Renal pelvis (tissue), 4 donors: Measurements from ENCODE around the gene ZNF385A. TPM values are rescaled to one million over a fixed set of nuclear protein-coding genes. Genes with fewer than 3 reads are reported as not detected.
"Not testable (repeated sequence)": the region's sequence is repeated elsewhere in the genome, so short reads cannot be mapped to it uniquely, and the experiment has no call there.

Experiments
- DNase-seq: peaks from one replicate; pipeline ENCODE4 v3.0.0-alpha.2; 2013
- polyA plus RNA-seq, 3 donors: library from polyadenylated mRNA; unstranded; fragments of 120-200 nt; gene quantifications; one replicate each; pipeline ENCODE4 v1.2.1, GENCODE V29; 2013; ENCODE audit not compliant: insufficient read length in 3 of 3

ZNF385A gene
- polyA plus RNA-seq, 3 donors: 11.9 to 14.6 (median 13.0) TPM

DNA sequence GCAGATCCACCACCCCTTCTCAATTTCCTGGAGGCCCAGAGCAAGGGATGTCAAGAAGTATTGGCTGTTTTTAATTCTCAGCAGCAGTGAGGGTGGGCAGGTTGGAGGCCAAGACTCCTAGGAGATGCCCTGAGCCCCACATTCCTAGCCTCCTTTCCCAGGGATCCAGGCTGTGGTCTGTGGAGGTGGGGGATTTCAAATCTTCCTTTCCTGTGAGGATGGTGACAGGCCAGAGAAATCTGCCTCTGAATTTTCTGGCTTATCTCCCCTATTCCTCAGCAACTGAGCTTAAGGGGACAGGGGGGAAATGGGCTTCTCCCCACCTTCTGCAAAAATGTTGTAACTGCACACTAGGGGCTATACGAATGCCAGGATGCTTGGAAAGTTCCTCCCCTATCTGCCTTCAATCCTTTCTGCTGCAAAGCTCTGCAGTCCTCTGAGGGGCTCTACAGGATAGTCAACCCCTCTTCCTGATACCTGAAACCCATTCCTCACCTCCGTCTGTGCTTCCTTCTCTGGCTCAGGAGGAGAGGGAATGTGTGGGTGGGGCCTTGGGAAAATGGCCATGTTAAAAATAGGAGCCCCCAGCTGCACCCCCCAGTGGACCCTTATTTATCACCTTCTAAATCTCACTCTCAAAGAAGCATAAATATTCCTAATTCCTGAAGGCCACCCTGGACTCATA lies 26.9 kb downstream of the ZNF385A start:
- DNase-seq: no peak

DNA sequence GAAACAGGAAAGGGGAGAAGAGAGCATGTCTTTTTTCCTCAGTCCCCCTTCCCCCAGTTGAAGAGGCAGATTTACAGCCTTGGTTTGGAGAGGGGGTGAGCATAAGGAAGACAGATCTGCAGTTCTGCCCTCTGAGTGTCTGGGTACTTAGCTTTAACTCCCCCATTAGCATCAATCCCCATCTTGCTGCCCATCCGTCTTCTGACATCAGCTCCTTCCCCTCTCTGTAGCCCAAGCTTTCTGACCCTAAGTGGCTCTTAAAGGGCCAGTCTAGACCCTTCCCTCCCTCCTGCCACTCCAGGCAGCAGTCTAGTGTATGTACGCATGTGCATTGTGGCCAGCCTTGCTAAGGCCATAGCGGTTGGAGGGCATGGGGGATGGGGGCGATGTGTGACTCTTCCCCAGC lies 27.6 kb downstream of the ZNF385A start:
- DNase-seq: no peak

DNA sequence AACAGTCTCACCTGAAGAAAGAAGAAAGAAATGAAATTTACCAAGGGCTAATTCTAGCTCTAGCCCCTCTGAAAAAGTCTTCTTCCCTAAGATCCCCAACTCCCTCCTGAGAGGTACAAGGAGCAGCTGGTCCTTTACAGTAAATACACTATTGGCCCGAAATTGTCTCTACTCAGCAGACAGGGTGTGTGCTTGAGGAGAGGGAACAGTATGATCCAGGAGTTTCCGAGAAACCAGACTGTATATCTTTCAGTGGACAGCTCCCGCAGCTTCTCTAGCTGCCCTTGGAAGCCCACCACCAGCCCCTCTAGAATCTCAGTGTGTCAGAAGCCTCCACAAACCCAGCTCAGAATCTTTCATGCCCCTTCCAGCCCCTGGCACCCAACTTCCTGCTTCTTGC lies 28.3 kb downstream of the ZNF385A start:
- DNase-seq: no peak

DNA sequence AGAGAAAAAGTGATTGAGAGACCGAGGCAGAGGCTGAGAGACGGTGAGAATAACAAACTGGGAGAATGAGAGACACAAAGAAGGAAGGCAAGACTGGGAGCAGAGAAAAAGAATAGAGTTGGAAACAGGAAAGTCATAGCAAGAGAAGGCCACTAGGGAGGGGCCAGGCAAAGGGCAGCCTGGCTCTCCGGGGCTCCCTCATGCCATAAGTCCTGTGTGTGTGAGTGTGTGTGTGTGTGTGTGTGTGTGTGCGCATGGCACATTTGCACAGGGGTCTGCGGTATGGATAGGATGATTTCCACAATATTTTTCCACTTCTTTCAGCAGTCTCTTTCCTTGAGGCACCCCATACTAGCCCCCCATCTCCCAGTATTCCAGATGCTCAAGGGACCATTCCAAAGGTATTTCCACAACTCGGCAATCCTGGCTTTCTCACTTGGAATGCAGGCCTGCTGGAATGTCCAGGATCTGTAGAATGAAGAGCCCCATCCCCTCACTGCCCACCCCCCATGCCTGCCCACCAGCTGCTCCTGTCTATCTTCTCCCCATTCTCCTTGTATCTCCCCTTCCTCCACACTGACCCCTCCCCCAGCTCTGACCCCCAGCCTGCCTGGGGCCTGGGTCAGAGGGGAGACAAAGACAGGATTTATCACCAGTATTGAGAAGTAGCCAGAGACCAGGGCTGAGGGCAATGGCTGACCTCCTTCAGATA lies 29.3 kb downstream of the ZNF385A start:
- no peak for DNase-seq

DNA sequence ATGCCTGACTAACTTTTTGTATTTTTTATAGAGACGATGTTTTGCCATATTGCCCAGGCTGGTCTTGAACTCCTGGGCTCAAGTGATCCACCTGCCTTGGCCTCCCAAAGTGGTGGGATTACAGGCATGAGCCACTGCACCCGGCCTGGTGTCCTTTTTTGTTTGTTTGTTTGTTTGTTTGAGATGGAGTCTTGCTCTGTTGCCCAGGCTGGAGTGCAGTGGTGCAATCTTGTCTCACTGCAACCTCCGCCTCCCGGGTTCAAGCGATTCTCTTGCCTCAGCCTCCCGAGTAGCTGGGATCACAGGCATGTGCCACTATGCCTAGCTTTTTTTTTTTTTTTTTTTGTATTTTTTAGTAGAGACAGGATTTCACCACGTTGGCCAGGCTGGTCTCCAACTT lies 30.3 kb downstream of the ZNF385A start:
- DNase-seq: not testable (repeated sequence)

DNA sequence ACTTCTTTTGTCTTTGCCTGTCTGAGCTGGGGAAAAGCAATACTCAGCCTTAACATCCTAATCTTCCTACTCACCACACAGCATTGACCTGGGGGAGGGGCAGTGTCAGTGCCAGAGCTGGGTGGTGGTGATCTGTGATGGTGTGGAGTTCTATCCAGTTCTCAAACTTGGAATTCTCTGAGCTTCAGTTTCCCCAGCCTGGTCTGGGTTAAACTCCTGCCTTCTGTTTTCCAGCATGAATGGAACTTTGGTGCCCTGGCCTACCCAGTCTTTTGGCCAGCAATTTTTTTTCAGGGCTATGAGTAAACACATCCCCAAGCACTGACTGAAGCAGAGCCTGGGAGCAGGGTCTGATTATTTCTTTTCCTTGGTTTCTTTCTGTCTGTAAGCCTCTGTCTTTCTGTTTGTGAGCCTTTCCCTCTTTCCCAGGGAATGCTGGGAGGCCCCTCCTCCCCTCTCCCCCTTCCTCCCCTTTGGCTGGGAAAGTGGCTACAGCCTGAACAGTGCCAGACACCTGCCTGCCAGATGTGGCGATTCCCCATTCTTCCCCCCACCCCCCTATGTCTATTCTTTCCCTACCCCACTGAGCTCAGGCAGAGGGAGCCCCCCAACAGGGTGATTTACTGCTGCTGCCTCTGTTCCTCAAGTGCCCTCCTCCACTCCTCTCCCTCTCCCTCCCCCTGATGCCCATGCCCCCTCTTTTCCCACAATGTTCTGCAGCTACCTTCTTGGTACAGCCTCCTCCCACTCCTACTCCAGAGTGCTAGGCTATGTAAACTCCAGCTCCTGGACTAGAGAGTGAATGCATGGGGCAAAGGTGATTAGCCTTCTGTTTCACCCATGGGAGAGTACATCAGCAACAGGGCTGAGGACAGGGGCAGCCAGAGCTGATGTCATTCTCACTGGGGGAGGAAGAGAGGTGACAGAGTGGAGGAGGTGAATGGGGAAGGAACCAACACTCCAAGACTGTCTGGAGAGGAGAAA lies 31.4 kb downstream of the ZNF385A start:
- no peak for DNase-seq

DNA sequence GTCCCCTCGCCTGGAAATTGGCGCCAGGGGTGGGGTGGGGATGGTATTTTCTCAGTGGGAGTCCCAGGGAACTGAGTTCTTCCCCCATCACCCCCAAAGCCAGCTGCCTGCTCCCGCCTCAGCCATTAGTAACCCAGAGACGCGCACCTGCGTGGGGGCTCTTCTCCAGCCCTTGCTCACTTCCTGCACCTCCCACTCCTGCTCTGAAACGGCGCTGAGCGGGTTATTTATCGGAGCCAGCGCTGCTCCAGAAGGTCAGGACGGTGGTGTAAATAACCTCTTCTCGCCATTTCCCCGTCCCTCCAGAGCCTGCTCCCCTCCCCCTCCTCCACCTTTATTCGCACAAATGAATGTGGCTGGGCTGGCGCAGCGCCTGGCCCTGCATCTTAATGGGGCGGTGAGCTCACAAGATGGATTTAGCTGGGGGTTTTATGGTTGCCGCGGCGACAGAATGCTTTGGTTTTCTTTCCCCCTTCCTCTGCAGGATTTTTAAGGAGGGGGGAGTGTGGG lies 32.5 kb downstream of the ZNF385A start:
- peak; percentile 93 for DNase-seq

DNA sequence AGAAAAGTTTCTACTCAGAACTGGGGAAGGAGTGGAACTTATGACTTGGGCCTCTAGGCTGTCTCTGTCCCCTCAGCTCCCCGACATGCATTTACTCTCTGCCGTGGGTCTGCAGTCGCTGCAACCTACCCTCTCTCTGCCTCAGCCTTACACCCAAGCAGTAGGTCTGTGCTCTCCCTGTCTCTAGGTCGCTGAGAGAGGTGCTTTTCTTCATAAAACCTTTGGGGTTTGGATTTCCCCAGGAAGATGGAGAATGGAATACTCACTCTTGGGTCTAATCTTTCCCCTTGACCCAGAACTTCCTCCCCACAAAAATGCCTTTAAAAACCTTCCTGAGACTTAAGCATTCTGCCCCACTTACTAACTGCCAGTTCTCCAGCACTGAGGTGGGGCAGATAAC lies 33.2 kb downstream of the ZNF385A start:
- DNase-seq: no peak

DNA sequence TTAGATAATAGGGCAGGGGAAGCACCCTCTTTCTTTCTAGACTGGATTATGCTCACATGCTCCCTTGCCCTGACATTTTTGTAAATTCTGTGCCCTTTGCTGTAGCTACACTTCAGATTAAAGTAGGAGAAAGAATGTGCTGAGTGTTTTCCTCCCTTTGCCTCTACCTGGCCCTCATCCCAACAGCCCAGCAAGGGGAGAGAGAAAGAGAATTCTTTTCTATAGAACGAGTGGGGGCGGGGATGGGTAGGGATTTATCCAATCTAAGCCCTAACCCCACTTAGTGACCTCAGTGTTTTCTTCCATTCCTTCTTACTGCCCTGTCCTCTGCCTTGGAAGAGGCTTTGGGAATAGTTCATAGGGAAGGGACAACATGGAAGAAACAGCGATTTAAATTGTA lies 33.8 kb downstream of the ZNF385A start:
- DNase-seq: no peak

DNA sequence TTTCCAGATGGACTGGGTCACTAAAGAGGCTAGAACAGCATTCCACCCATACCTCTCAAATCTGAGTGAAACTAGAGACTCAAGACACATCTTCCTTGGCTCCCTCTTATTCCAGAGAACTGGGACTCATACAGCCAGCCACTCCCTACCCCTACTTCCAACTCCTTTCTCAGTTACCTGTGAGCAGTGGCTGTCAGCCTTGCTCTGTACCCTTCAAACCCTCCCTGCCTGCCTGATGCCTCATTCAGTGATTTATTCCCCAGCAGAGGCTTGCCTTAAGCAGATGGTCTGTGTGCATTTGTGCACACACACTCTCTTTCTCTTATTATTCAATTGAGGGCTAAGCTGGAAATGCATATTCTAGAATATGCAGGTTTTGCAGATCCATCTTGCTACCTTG lies 34.9 kb downstream of the ZNF385A start:
- DNase-seq: no peak

DNA sequence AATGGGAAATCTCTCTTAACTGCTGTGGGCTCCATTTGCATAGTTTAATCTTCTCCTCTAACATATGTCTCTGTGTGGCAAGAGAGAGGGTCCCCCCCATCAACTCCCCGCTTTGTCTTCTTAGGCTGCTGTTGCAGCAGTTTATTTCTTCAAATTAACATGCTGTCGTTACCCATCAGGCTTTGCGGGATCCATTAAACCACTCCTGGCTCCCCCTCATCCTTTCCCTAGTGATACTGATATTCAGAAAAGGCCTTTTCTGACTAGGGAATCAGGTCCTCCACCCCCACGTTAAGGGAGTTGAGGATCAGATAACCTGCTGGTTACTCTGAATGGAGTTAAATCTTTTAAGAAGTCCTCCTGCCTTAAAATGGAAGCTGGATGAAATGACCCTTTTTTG lies 35.5 kb downstream of the ZNF385A start:
- no peak for DNase-seq

DNA sequence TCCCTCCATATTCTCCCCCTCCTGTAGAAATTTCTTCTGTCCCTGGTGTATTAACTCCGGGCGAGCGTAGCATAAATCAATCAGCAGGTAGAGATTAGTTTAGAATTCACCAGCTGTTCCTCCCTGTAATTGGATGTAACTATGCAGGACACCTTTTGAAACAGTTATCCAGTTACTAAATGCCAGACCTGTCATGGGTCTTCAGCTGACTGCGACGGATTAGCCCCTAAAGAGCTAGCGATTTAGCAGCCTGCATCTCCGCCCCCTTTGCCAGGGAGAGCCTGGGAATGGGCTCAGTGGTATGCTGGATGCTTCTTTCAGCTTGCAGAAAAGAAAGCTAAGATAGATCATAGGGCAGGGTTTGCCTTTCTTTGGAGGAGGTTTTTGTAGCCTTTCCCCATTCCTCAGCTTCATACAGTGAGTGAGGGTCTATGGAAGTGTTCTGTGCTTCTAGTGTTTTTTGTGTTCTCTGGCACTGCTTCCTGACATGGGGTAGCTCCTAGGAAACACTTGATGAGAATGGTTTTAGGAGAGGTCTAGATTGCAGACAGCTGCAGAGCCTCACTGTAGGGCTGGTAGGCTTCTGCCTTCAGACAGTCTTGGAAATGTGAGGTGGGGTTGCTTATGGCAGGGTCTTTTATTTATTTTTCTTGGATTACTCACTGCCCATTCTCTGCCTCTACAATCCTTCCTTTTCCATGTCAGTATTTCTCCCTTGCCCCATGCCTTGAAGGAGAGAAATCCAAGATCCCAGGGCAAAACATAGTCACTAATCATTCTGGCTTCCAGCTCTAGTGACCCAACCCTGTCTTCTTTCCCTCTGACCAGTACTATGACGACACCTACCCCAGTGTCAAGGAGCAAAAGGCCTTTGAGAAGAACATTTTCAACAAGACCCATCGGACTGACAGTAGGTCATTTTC lies 42.9 kb downstream of the ZNF385A start:
- DNase-seq: no peak

DNA sequence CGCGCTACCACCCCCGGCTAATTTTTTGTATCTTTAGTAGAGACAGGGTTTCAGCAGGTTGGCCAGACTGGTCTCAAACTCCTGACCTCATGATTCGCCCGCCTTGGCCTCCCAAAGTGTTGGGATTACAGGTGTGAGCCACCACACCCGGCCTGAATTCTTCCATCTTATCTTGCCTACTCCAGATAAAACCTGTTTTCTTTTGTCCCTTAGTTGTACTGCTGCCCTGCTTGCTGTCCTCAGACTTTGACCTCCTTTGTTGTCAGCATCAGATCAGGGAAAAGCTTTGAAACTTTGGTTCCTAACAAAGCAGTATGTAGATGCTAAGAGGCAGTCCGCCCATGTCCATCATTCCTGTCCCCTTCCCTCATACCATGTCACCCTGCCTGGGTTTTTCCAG lies 43.7 kb downstream of the ZNF385A start:
- no peak for DNase-seq

DNA sequence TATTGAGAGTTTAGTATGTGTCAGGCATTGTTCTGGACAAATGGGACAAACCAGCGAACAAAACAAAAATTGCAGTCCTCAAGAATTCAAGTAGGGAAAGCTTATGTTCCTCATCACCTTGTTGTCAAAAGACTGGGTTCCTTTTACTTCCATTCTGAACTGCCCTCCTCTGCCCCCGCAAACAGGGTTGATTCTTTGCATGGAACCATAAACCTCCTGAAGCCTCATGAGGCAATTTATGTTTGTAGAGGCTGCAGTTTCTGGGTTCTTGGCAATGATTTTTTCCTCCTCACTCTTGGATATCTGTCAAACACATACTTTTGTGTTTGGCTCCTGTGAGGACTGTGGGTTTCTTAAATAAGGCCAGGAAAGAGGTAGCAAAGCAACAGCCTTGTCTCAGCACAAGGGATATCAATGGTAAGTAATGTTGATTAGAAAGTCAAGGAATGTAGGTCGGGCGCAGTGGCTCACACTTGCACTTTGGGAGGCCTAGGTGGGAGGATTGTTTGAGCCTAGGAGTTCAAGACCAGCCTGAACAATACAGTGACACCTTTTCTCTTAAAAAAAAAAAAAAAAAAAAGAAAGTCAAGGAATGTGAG lies 45.7 kb downstream of the ZNF385A start:
- DNase-seq: no peak

DNA sequence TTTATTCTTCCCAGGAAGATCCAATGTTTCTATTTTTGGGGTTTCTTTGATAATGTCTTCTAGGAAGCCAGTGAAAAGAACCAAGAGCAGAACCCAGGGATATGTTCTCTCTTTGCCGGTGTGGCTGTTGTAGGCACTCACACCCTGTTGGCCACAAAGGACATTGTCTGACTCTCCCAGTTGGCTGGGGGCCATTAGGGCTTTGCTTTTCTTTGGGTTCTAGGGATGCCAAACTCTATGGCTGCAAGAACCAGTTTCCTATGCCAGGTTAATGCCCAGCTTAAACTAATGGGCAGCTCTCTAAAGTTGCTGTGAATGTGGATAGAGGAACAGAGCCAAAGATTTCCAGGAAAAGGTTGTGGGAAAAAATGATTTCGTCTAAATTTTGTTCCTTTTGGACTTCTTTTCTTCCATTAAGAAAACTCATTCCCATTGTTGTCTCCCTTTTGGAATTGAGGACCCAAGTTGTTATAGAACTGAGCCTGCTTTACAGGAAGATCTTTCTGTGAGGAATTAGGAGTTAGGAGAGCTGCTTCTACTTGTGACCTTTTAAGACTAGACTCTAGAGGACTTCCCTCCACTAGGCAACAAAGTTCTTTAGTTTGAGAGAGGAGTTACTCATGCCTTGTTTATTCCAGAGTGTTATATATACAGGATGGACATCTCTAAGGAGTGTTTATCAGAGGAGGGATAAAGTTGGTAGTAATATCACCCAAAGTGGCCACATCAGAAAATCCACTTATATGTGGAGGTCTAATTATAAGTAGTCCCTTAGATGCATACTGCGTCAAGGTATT lies 46.5 kb downstream of the ZNF385A start:
- no peak for DNase-seq

DNA sequence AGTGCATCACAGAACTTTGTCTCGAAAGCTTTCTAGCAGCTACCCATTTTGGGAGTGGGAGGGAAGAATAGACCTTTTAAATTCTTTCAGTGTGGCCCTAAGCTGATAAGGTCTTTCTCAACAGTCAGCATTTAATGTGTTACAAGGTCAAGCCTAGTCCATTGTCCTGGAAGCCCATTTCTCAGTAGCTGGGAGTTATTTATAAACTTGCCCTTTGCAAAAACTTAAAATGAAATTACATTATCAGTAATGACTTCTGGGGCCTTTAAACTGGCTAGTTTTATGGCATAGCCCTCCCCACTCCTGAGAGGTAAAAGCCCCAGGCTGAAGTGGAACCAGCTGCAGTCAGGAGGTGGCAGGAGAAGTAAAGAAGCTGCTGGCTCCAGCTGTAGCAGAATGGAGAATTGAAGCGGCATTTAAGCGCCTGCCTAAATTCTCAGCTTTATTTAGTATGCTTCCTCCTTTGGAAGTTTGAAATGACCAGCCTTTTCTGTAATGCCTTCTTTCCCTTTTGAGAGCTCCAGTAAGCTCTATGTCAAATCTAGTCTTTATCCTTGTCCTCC lies 47.2 kb downstream of the ZNF385A start:
- no peak for DNase-seq

DNA sequence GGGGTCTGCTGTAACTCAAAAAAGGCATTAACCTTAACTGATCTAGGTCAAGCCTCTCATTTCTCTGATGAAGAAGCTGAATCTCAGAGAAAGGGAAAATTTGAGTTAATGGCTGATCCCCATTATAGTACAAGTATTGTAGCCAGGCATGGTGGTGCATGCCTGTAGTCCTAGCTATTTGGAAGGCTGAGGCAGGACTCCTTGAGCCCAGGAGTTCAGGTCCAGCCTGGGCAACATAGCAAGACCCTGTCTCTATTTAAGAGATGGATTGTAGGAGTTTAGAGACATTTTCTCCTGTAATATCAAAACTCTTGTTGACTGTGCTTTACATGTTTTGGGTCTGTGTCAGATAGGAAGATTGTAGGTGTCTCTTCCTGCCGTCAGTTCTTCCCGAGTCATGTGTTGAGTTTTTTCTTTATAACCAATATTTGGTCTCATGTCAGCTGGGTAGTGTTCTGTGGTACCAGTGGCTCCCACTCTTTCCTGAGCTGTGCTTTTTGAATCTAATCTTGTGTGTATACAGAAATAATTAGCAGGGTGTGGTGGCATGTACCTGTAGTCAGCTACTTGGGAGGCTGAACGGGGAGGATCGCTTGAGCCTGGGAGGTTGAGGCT lies 51.0 kb downstream of the ZNF385A start:
- no peak for DNase-seq

DNA sequence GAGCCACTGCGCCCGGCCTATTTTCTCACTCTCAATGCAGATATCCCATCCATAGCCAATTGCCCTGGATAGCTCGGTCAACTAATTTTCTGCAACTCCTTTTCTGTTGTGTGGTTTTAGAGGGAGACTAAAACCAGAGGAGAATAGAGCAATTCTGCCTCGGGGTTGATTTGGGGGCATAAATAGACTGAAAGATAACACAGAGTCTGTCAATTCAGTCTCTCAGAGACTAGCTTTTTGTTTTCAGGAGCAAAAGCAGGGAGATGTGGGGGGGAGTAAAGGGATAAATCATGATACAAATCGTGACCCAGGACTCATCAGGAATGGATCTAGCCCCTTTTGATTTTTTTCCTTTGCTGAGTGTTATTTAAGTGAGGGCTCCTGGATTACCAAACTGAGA lies 53.1 kb downstream of the ZNF385A start:
- DNase-seq: no peak

DNA sequence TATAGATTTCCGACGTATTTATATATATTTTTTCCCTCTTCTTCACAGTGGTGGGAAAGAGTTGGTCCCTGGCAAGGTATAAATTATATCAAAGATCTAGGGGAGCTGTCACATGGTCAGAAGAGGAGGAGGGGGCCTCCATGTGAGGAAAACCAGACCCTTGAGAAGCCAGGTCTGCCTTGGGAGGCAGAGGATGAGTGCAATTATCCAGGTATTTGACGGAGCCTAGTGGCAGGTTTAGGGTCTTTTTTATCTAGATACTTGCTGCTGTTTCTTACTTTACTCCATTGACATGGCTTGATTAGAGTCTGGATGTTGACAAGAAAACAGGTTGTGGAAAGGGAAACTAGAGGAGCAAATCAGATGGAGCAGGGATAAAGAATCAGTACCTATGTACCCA lies 54.1 kb downstream of the ZNF385A start:
- no peak for DNase-seq
